ENCODE results near the gene TNXB.

DNA sequence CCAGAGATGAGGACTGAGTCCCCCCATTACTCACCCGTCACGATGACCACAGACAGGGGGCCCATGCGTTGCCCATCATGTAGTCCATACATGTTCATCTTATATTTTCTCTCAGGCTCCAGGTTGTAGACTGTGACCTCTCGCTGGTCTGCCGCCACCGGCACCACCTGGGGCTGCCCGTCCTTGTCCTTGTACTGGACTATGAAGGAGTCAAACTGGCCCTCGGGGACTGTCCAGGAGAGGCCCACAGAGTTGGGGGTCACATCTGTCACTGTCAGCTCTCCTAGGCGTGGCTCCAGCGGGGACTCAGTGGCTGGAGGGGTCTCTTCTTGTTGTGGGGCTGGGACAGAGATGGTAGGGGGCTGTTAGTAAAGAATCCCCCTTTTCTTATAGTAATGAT lies 35.5 kb downstream of the TNXB start:
- no peak for TF ChIP-seq EP300 (conservative IDR thresholded peaks at IDR 0.05; ENCODE audit: poor library complexity, severe bottlenecking)
- TF ChIP-seq, protein P1, sequence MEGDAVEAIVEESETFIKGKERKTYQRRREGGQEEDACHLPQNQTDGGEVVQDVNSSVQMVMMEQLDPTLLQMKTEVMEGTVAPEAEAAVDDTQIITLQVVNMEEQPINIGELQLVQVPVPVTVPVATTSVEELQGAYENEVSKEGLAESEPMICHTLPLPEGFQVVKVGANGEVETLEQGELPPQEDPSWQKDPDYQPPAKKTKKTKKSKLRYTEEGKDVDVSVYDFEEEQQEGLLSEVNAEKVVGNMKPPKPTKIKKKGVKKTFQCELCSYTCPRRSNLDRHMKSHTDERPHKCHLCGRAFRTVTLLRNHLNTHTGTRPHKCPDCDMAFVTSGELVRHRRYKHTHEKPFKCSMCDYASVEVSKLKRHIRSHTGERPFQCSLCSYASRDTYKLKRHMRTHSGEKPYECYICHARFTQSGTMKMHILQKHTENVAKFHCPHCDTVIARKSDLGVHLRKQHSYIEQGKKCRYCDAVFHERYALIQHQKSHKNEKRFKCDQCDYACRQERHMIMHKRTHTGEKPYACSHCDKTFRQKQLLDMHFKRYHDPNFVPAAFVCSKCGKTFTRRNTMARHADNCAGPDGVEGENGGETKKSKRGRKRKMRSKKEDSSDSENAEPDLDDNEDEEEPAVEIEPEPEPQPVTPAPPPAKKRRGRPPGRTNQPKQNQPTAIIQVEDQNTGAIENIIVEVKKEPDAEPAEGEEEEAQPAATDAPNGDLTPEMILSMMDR (IDR thresholded peaks at IDR 0.05; ENCODE audit: poor library complexity, severe bottlenecking), result no peak
- TF ChIP-seq, protein P2, sequence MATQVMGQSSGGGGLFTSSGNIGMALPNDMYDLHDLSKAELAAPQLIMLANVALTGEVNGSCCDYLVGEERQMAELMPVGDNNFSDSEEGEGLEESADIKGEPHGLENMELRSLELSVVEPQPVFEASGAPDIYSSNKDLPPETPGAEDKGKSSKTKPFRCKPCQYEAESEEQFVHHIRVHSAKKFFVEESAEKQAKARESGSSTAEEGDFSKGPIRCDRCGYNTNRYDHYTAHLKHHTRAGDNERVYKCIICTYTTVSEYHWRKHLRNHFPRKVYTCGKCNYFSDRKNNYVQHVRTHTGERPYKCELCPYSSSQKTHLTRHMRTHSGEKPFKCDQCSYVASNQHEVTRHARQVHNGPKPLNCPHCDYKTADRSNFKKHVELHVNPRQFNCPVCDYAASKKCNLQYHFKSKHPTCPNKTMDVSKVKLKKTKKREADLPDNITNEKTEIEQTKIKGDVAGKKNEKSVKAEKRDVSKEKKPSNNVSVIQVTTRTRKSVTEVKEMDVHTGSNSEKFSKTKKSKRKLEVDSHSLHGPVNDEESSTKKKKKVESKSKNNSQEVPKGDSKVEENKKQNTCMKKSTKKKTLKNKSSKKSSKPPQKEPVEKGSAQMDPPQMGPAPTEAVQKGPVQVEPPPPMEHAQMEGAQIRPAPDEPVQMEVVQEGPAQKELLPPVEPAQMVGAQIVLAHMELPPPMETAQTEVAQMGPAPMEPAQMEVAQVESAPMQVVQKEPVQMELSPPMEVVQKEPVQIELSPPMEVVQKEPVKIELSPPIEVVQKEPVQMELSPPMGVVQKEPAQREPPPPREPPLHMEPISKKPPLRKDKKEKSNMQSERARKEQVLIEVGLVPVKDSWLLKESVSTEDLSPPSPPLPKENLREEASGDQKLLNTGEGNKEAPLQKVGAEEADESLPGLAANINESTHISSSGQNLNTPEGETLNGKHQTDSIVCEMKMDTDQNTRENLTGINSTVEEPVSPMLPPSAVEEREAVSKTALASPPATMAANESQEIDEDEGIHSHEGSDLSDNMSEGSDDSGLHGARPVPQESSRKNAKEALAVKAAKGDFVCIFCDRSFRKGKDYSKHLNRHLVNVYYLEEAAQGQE (IDR thresholded peaks at IDR 0.05; ENCODE audit: borderline replicate concordance), result no peak

Measured in neural cell (in vitro differentiated cells).